Activated naive CD4-positive, alpha-beta T cell treated with anti-CD3 and anti-CD28 coated beads, Interleukin-2, amount 50 U/mL, for 72 hours (primary cell): Measurements from ENCODE around the gene NLRP1. TPM values are rescaled to one million over a fixed set of nuclear protein-coding genes. Genes with fewer than 3 reads are reported as not detected.
"Not testable (repeated sequence)": the region's sequence is repeated elsewhere in the genome, so short reads cannot be mapped to it uniquely, and the experiment has no call there.

ENCODE experiments used
- ATAC-seq, 2 donors: fragments of 150-1000 bp; cut with Tn5 transposase; 2 replicates each; pipeline ENCODE4 v1.10.0; 2021; ENCODE audit warnings: mild to moderate bottlenecking in 2 of 2, moderate library complexity in 2 of 2
- DNase-seq, 2 donors: peaks; one replicate each; pipeline ENCODE4 v3.0.0; 2021 to 2022; ENCODE audit warnings: low spot score in 2 of 2
- H3K27ac Mint-ChIP-seq, 2 donors: one replicate each; pipeline ENCODE4 v1.8.0; 2022; ENCODE audit warnings: mild to moderate bottlenecking in 2 of 2, mixed read lengths in 2 of 2
- H3K36me3 Mint-ChIP-seq, 2 donors: one replicate each; pipeline ENCODE4 v1.8.0; 2022; ENCODE audit warnings: mixed read lengths in 2 of 2
- H3K9me3 Mint-ChIP-seq, 2 donors: one replicate each; pipeline ENCODE4 v1.8.0; 2022; ENCODE audit warnings: mixed read lengths in 2 of 2
- total RNA-seq, 2 donors: library from RNA; stranded (reverse); gene quantifications; one replicate each; pipeline ENCODE4 v1.2.3, GENCODE V29; 2022

The NLRP1 gene
- total RNA-seq, 2 donors from 2014 or later = 47.0 to 55.1 TPM

DNA sequence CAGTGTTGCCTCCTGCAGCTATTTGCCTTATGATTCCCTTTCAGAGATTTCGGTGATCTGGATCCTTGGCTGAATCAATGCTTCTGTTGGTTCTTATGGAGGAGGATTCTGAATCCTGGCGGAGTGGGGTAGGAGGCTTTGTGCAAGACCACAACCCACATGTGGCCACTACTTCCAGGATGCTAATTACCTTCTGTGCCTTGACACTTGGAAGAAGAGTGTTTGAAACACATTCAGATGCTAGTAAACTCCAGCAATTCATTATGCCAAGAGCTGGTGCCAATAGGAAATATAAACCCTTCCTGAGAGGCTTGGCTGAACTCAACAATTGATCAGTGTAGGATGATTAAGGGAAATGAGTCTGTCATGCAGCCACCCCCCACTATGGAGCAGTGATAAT, 12.1 kb upstream of the NLRP1 start:
- no peak overlapping the region for H3K27ac Mint-ChIP-seq
- H3K36me3 Mint-ChIP-seq = no peaks in the 10 kb centered on the region
- ATAC-seq (no peak), DNase-seq (no peak)
- no peaks in the 10 kb centered on the region for H3K9me3 Mint-ChIP-seq

DNA sequence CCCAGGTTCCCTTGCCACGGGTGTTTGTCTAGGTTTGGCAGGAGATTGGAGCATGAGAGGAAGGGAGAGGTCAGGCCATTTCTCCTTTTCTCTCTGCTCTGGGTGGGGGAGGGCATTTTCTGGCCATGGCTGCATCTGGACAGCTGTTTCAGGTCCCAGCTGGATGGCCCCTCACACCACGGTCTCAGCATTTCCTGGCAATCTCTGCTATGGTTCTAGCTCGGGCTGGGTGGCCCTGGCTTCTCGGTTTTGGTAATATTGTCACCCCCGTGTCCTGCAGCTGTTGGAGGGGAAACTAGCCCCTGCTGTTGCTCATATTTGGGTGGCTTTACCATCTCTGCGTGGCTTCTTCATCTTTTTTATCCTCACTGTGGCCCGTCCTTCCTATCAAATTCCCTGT, 11.5 kb upstream of the NLRP1 start:
- no peaks in the 10 kb centered on the region for H3K9me3 Mint-ChIP-seq
- ATAC-seq = no peak
- no peaks in the 10 kb centered on the region for H3K36me3 Mint-ChIP-seq
- DNase-seq = no peak
- H3K27ac Mint-ChIP-seq = no peak overlapping the region

DNA sequence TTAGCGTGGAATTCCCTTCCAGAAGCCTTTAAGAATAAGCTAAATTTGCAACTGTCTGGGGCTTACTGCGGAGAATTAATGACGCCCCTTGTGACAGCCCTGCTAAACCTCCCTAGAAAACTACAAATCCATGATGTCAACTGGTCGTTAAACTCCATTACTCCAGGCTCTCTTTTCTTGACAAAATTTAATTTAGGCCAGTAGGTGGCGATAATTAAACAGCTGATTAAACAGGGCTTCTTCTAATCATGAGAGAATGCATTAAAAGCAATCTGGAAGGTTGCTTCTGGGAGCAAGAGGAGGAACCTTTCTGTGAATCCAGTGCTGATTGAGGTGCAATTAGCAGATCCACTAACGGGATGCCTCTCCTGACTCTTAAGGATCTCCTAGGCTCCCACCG, 8.1 kb upstream of the NLRP1 start:
- DNase-seq (no peak), ATAC-seq (peak in 1 of 2 donors; percentile 48)
- H3K9me3 Mint-ChIP-seq = no peaks in the 10 kb centered on the region
- no peak overlapping the region for H3K27ac Mint-ChIP-seq
- no peaks in the 10 kb centered on the region for H3K36me3 Mint-ChIP-seq

DNA sequence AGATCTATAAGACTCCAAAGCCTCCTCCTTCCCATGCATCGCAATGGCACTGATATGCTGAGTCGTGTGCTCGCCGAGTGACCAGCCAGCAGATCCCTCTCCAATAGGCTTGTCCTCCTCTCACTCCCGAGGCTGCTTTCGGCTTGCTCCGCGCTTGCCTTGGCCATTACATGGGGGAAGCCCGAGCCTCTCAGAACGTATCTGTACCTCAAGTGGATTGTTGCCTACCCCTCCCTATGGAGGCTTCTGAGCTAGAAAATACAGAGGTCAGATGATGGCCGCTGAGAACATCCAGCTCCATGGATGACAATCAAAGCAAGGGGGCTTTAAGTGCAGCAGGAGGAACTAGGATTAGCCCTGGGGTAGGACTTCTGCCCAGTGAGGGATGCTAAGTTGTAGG, 7.7 kb upstream of the NLRP1 start:
- H3K36me3 Mint-ChIP-seq = no peaks in the 10 kb centered on the region
- H3K27ac Mint-ChIP-seq = no peak overlapping the region
- ATAC-seq (no peak), DNase-seq (no peak)
- no peaks in the 10 kb centered on the region for H3K9me3 Mint-ChIP-seq

DNA sequence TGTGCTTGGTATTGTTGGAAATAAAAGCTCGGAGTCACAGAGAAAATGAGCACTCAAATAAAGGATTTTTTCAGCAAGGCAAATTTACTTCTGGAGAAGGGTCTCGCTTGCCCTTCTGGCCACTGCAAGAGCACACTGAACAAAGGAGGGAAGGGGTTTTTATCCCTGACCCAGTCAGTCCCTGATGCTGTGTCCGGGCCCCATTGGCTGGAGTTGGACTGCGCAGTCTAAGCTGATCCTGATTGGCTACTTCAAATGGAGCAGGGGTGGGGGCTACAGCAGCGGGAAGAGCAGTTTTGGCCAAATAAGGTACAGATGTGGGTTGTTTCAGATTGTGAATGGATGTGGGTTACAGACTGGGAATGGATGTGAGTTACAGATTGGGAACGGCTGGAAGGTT, 4.3 kb upstream of the NLRP1 start:
- Mint-ChIP-seq H3K36me3 (peaks cover 0 to 7% of the 10 kb centered on the region in 2 donors), H3K27ac (no peak overlapping the region), H3K9me3 (no peaks in the 10 kb centered on the region)
- ATAC-seq = no peak
- DNase-seq = no peak

DNA sequence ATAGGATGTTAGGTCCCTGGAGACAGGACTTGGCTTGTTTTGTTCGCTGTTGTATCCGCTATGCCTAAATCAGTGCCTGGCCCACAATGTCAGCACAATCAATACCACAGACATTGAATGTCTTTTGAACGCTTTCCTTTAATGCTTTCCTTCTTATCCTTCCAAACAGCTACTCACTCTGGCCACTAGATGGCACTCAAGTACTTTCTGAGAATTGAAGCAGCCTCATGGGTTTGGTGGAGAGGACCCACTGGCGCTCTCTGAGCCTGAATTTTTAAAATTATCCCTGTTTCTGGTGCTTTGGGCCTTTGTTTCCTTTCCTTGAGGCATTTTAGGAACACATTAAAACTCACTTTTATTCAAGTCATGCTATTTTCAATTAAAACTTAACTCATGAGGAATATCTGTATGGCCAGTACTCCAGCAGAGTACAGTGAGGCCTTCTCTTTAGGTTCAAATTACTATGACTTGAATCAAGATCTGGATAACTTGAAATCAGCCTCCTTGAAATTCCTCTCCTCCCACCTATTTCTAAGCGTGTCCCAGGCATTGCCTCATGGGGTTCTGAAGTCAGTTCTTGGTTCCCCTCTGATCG, 3.2 kb upstream of the NLRP1 start:
- peaks cover 0 to 7% of the 10 kb centered on the region in 2 donors for H3K36me3 Mint-ChIP-seq
- peak overlapping the region; percentile 24 to 54 for H3K27ac Mint-ChIP-seq
- no peaks in the 10 kb centered on the region for H3K9me3 Mint-ChIP-seq
- ATAC-seq = no peak
- peak in 1 of 2 donors; percentile 56 for DNase-seq

DNA sequence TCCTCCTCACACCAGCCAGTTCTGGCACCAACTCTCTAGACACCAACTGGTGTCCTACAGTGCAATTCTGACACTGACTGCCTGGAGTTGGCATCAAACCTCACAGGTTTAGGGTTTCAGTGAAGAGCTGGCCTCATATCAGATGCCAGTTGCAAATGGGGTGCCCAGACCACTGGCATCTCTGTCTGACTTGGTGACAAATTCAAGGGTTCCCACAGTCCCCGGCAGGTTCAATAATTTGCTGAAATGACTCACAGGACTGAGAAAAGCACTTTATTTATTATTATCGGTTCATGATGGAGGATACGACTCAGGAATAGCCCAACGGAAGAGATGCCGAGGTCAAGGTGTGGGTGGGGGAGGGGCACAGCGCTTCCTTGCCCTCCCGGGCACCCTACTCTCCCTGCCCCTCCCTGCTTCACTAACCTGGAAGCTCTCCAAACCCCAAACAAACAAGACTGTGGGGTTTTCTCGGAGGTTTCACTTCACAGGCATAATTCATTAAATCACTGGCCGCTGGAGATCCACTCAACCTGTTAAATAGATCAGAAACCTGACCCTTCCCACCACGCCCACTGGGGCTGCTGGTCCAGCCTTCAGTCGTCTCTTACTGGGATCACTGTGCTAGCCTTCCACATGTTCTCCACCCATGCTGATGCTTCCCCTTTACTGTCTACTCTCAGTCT, 1.7 kb upstream of the NLRP1 start:
- H3K27ac Mint-ChIP-seq = peak overlapping the region; percentile 34 to 83
- no peak for DNase-seq
- peaks cover 0 to 12% of the 10 kb centered on the region in 2 donors for H3K36me3 Mint-ChIP-seq
- ATAC-seq = no peak
- no peaks in the 10 kb centered on the region for H3K9me3 Mint-ChIP-seq

DNA sequence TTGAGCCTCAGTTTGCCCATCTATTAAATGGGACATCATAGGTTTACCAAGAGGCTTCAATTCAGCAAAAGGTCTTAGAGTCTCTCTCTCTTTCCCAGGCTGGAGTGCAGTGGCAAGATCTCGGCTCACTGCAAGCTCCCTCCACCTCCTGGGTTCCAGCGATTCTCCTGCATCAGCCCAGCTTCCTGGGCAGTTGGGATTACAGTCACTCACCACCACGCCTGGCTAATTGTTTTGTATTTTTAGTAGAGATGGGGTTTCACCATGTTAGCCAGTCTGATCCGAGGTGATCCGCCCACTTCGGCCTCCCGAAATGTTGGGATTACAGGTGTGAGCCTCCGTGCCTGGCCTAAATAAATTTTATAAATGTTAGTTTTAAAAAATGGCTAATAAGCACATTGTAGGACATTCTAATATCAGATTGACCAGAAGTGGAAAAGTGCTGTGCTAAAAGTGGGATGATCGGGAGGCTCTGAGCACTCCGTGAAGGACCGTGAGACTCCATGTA, 1.0 kb upstream of the NLRP1 start:
- DNase-seq = no peak
- peaks cover 0 to 12% of the 10 kb centered on the region in 2 donors for H3K36me3 Mint-ChIP-seq
- ATAC-seq = no peak
- no peaks in the 10 kb centered on the region for H3K9me3 Mint-ChIP-seq
- H3K27ac Mint-ChIP-seq = peak overlapping the region in 1 of 2 donors; percentile 98

DNA sequence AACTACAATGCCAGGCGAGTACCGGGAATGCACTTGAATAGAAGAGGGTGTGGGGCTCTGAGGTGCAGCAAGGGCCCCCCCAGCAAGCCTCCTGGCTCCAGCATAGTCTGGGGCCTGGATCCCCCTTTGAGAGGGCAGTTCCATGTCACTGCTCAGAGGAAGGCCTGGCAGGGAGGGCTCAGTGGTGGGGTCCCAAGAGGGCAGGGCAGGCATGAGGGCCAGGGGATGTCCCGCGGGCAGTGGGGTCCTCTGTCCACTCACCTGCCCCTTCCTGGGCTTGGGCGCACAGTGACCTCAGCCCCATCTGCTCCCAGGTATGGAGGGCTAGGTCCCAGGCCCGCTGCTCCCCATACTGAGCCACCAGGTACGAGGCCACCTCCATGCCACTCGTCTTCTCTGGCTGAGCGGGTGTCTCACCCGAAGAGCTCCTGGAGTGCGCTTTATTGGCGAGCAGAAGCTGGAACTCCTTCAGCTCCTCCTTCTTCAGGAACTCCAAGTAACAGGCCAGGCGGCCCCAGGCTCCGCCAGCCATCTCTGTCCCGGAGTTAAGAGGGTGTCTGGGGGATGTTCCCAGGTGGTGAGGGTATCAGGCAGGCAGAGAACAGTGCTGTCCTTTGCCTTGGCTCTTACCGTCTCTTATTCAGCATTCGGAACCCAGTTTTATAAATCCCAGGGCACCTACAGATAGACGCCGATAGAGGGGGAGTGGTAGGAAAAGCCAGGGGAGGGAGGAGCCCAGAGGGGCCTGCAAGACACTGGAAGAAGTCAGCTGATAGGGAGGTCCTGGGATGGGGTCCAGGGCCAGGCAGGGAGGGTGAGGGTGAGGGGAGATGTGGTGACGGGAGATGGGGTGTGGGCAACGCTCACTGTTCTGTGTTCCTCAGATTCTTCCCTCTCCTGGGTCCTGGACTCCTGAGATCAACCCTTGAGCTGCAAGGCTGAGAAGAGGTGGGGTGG, 605 bp downstream of the NLRP1 start:
- DNase-seq = no peak
- peaks cover 0 to 5% of the 10 kb centered on the region in 2 donors for H3K9me3 Mint-ChIP-seq
- peak overlapping the region; percentile 96 to 98 for H3K27ac Mint-ChIP-seq
- ATAC-seq = peak; percentile 19 to 22
- peaks cover 8 to 27% of the 10 kb centered on the region in 2 donors for H3K36me3 Mint-ChIP-seq

DNA sequence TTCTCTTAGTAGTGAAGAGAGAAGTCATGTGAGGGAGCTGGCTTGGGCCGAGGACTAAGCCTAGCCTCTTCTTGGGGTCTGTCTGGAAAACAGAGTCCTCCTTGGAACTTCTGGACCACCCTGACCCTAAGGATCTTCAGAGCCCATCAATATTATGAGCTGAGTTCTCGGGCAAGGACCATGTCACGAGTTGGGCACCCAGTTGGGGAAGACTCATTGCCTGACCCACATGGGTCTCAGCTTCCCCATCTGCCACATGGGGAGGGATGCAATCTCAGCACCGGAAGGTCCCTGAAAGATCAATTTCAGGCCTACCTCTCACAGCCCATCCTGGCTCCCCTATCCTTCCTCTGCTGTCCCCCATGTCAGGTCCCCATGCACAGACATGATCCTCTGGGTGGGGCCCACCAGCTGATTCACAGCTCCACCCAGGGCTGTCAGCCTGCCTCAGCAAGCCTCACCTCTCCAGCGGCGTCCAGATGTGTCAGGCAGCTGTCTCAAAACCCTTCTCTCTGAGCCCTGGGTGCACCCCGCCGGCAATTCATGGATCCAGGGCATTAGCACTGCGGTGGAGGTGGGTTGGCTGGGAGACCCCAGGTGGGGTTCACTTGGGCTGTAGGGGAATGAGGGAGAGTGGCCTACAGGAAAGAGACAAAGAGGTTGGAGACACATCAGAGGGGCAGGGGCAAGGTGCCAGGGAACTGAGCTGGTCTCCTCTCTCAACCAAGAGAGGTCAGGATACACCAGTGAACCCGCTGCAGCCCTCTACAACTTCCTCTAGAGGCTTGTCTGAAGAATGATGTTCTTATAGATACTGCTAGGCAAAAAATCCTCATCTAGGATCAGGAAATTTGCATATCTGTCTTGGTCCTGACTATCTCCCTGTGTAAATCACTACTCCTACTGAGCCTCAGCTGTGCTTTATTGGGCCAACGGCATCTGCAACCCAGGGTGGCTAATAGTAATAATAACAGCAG, 1.8 kb downstream of the NLRP1 start:
- DNase-seq (no peak), ATAC-seq (no peak)
- H3K9me3 Mint-ChIP-seq = peaks cover 0 to 5% of the 10 kb centered on the region in 2 donors
- H3K36me3 Mint-ChIP-seq = peaks cover 13 to 39% of the 10 kb centered on the region in 2 donors
- peak overlapping the region; percentile 27 to 98 for H3K27ac Mint-ChIP-seq

DNA sequence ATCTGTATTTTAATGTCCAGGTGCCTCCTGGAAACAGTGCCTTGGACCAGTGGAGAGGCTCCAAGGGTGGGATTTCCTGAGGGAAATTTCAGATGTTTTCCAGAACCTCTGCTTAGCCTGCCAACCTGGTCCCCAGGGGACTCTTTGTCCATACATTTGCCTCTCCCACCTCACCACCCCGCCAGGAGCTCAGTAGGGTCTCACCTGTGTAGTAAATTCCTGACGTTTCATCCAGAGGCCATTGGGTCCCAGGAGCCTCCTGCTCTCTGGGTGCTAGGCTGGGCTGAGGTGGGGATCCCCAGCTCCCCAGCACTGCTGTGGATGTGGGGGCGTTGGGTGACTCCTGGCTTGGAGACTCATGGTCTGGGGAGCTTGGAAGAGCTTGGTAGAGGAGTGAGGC, 2.7 kb downstream of the NLRP1 start:
- Mint-ChIP-seq H3K27ac (peak overlapping the region in 1 of 2 donors; percentile 98), H3K36me3 (peaks cover 13 to 47% of the 10 kb centered on the region in 2 donors), H3K9me3 (peaks cover 0 to 5% of the 10 kb centered on the region in 2 donors)
- DNase-seq (no peak), ATAC-seq (no peak)

DNA sequence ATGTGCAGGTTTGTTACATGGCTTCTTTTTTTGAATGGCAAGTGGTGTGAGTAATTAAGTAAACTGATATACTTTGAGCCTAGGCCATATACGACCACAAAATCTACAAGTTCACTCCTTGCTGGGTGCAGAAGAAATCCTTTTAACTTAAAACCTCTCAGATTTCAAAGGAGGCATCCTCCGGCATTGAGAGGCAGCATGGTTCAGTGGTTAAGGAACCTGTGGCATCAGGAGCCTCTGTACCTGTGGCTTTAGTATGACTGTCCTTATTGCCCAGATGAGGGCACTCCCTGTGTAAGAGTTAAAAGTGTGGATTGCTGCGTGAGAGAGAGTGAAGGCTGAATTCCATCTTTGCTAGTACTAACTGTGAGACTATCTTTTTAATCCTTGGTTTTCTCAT, 3.3 kb downstream of the NLRP1 start:
- H3K27ac Mint-ChIP-seq = peak overlapping the region in 1 of 2 donors; percentile 98
- ATAC-seq = no peak
- DNase-seq = no peak
- peaks cover 20 to 52% of the 10 kb centered on the region in 2 donors for H3K36me3 Mint-ChIP-seq
- peaks cover 0 to 5% of the 10 kb centered on the region in 2 donors for H3K9me3 Mint-ChIP-seq

DNA sequence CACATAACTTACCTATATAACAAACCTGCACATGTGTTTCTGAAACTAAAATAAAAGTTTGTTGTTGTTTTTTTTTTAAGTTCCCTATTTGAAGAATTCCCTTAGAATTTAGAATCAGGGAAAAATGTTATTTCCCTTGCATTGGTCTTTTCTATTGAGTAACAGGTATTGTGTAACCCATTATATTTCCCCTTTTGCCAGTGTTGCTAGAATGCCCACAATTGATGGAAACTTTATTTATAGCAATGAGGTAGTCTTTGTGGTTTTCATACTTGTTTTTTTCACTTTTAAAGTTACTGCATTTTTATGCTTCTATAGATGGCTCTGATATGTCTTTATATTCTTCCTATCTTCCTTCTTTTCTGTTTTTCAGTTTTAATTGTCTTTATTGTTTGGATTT, 3.9 kb downstream of the NLRP1 start:
- no peak for DNase-seq
- peaks cover 0 to 5% of the 10 kb centered on the region in 2 donors for H3K9me3 Mint-ChIP-seq
- peaks cover 24 to 57% of the 10 kb centered on the region in 2 donors for H3K36me3 Mint-ChIP-seq
- ATAC-seq = no peak
- H3K27ac Mint-ChIP-seq = no peak overlapping the region

DNA sequence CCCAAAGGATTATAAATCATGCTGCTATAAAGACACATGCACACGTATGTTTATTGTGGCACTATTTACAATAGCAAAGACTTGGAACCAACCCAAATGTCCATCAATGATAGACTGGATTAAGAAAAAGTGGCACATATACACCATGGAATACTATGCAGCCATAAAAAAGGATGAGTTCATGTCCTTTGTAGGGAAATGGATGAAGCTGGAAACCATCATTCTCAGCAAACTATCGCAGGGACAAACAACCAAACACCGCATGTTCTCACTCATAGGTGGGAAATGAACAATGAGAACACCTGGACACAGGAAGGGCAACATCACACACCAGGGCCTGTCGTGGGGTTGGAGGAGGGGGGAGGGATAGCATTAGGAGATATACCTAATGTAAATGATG, 5.5 kb downstream of the NLRP1 start:
- not testable (repeated sequence) for H3K27ac Mint-ChIP-seq, DNase-seq, ATAC-seq
- H3K9me3 Mint-ChIP-seq = peaks cover 0 to 10% of the 10 kb centered on the region in 2 donors
- peaks cover 30 to 59% of the 10 kb centered on the region in 2 donors for H3K36me3 Mint-ChIP-seq

DNA sequence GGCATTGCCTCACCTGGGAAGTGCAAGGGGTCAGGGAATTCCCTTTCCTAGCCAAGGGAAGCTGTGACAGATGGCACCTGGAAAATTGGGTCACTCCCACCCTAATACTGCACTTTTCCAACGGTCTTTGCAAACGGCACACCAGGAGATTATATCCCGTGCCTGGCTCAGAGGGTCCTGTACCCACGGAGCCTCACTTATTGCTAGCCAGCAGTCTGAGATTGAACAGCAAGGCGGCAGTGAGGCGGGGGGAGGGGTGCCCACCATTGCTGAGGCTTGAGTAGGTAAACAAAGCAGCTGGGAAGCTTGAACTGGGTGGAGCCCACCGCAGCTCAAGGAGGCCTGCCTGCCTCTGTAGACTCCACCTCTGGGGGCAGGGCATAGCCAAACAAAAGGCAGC, 11.3 kb downstream of the NLRP1 start:
- not testable (repeated sequence) for DNase-seq, ATAC-seq, H3K9me3 Mint-ChIP-seq, H3K27ac Mint-ChIP-seq
- peaks cover 37 to 73% of the 10 kb centered on the region in 2 donors for H3K36me3 Mint-ChIP-seq

DNA sequence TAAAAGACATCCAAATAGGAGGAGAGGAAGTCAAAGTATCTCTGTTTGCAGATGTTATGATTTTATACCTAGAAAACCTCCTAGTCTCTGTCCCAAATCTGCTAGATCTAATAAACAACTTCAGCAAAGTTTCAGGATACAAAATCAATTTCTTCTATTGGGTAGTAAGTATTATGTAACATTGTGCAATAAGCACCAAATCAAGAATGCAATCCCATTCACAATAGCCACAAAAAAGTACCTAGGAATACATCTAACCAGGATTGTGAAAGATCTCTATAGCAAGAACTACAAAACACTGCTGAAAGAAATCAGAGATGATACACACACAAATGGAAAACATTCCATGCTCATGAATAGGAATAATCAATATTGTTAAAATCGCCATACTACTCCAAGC, 13.0 kb downstream of the NLRP1 start:
- H3K36me3 Mint-ChIP-seq = peaks cover 34 to 67% of the 10 kb centered on the region in 2 donors
- H3K9me3 Mint-ChIP-seq = peaks cover 0 to 6% of the 10 kb centered on the region in 2 donors
- ATAC-seq (no peak), DNase-seq (no peak)
- no peak overlapping the region for H3K27ac Mint-ChIP-seq
